GM10266 (cell line): ENCODE data around the gene CACNA1E.

ENCODE experiments used
- DNase-seq: peaks from one replicate; pipeline ENCODE4 v3.0.0; 2012; ENCODE audit errors: extremely low spot score
- TF ChIP-seq, protein P1 (sequence below): IDR thresholded peaks from 2 replicates; pipeline ENCODE4 v1.5.1; 2012; ENCODE audit warnings: mild to moderate bottlenecking, low read depth; ENCODE audit not compliant: control insufficient read depth, insufficient read depth; ENCODE audit errors: missing control alignments

The CACNA1E gene

DNA sequence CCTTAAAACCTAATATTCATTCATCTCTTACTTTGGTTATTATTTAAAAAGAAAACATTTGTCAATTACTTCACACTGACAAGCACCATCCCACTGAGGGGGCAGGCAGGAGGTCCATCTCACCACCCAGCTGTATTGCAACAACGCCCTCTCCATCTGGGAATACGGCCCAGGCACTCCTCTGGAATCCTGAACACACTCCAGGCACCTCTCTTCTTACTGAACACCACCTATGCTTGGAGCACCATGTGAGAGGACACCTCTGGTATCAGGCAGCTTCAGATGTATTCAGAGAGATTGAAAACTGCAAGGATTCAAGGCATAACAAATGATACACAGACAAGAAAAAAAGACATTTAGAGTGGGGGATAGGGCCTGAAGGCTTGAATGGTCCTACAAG is 147.1 kb downstream of the CACNA1E start:
- no peak for DNase-seq
- TF ChIP-seq, protein P1, sequence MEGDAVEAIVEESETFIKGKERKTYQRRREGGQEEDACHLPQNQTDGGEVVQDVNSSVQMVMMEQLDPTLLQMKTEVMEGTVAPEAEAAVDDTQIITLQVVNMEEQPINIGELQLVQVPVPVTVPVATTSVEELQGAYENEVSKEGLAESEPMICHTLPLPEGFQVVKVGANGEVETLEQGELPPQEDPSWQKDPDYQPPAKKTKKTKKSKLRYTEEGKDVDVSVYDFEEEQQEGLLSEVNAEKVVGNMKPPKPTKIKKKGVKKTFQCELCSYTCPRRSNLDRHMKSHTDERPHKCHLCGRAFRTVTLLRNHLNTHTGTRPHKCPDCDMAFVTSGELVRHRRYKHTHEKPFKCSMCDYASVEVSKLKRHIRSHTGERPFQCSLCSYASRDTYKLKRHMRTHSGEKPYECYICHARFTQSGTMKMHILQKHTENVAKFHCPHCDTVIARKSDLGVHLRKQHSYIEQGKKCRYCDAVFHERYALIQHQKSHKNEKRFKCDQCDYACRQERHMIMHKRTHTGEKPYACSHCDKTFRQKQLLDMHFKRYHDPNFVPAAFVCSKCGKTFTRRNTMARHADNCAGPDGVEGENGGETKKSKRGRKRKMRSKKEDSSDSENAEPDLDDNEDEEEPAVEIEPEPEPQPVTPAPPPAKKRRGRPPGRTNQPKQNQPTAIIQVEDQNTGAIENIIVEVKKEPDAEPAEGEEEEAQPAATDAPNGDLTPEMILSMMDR = no peak

DNA sequence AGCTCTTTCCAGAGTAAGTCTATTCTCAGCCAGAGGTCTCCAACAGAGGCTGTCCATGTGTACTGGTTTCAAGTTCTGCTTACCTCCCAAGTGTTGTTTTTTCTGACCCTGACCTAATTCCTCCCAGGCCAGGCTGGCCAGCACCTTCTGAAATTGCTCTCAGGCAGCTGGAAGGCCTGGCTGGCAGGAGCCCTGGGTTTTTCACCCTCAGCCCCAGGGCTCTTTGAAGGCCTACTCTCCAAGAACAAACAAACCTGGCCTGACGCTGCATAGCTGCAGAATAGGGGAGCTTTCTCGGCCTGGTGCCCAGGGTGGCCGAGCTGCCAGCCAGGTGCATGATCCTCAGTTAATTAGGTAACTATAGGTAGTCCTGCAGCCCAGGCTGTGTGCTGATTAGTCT is 147.5 kb downstream of the CACNA1E start:
- TF ChIP-seq, protein P1 = no peak
- DNase-seq = no peak

DNA sequence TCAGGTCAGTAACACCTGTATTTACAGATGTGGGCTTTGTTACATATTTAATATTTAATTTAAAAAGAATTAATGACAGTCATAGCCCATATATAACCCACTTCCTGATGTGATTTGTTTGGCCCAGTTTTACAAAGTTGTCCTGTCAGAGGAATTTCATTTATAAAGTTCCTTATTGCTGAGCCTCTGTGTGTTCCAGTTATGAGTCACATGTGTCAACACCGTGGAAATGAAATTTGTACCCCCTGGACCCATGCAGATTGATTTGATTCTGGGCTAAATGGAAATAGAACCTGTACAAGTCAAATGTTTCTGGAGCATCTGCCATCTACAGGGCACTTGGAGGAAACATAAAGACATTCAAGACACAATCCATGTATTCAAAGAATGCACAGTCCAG is 149.2 kb downstream of the CACNA1E start:
- TF ChIP-seq, protein P1 = no peak
- DNase-seq = no peak

DNA sequence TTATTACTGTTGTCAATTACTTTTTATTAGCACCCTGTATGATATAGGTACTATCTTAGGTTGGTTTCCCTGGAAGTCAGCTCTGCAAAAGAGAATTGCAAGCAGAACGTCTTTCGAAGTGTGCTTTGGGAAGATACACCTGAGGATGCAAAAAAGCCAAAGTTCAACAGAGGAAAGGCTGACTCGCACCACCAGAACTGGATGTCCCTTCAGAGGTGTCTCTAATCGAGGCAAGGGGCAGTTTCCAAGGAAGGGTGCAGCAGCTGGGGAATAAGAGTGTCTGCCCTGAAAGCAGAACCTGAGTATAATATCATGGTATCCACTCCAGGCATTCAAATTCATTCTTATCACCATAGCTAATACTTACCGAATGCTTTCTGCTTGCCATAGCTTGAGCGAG is 149.6 kb downstream of the CACNA1E start:
- TF ChIP-seq, protein P1 = no peak
- DNase-seq = no peak

DNA sequence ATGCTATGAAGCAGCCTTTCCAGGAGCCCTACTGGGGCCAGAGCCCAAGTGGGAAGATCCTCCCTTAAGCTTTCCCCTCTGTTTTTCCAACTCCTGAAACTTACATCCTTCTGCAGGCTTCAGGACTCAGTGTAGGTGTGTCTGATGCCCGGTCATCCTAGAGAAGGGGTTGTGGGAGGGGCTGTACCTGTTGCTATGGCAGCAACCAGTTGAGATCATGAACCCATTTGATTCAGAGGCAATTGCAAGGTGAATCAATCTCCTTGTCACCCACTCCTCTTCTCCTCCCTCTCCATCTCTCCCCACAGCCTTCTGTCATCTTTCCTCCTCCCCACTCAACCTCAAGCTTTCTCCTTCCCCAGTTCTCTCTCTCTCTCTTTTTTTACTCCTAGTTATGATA is 151.8 kb downstream of the CACNA1E start:
- TF ChIP-seq, protein P1 = no peak
- no peak for DNase-seq

DNA sequence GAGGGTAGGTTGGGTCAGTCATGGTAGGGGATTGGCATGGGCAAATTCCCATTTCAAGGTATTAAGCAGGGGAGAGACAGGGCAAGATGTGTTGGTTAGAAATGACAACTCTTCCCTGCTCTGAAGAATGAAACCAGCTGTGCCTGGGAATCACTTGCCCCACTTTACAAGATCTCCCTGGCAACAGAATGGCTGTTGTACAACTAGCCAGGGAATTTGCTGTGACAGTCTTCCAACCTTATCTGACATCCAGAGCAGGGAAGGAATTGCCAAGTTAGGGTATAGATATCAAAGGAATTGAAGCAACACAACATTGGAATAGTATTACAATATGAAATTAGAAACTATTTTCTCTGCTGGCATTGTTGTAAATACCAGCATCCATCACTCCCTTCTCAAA is 154.7 kb downstream of the CACNA1E start:
- no peak for DNase-seq
- TF ChIP-seq, protein P1 = no peak

DNA sequence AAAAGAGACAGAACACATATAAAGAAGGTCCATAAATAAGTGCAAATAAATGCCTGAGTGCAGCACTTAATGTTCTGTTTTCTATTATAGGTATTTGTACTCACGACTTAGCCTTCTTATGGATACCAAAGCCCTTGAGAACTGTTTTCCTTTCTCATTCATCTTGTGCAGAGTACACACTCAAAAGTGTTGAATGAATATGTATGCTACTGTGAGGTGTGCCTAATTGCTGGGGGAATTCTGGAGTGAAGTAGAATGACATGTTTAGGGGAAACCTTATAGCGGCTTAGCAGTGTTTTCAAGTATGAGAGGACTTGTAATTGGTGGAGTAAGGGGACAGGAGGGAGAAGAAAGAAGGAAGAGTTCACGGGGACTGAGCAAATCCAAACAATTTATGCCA is 157.6 kb downstream of the CACNA1E start:
- DNase-seq = no peak
- TF ChIP-seq, protein P1 = no peak

DNA sequence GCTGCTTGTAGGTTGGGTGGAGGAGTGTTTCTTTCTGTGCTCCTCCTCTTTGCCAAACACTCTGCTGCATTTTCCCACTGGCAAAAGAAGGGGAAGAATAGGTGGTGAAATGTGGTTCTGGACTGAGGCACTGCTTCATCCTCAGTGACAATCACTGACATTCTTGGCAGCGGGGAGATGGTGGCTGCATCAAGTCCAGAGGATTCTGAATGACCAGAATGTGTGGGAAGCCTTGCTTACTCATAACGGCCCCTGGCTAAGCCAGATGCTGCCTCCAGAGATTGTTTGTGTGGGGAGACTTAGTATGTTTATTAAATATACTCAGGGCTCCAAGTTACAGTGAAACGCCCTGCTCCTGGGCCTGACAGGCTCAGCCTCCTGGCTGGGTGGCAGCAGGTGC is 160.3 kb downstream of the CACNA1E start:
- TF ChIP-seq, protein P1 = no peak
- DNase-seq = peak; percentile 12
